Thyroid gland (tissue), 4 donors: ENCODE results near the gene BTK.

ENCODE experiments used
- CTCF ChIP-seq, 6 experiments: fragments of 200-600 bp in 3 of 6; fragments of 450-650 bp in 3 of 6; sonication (generic) in 3 of 6; IDR thresholded peaks; one replicate each; pipeline ENCODE4 v1.5.1; 2016 to 2019; ENCODE audit warnings: antibody characterized with exemption in 6 of 6, mild to moderate bottlenecking in 2 of 6, inconsistent platforms in 1 of 6, moderate library complexity in 1 of 6
- POLR2A ChIP-seq, 2 donors: fragments of 450-650 bp; IDR thresholded peaks; one replicate each; pipeline ENCODE4 v1.6.1; 2017; ENCODE audit warnings: antibody characterized with exemption in 2 of 2, mild to moderate bottlenecking in 2 of 2, moderate library complexity in 1 of 2

GRCh38 chrX:101337776-101338271 lies 48.2 kb downstream of the BTK start:
- no peak for TF ChIP-seq CTCF (IDR thresholded peaks at IDR 0.05)
- TF ChIP-seq POLR2A (IDR thresholded peaks at IDR 0.05) = no peak
